K562 (cell line): ENCODE measurements around the gene RAD21L1. TPM values are rescaled to one million over a fixed set of nuclear protein-coding genes. Genes with fewer than 3 reads are reported as not detected.

Experiments
- ATAC-seq: fragments of 200-7000 bp; cut with Tn5 transposase; 3 replicates; pipeline ENCODE4 v1.9.1; 2020; ENCODE audit warnings: moderate library complexity
- BruUV-seq: library from RNA; stranded (reverse); fragments of 400-500 nt; replicated peaks from 2 replicates; lab custom pipeline; 2021; lab: Mats Ljungman, UMichigan
- CTCF ChIA-PET: fragments of 300-600 bp; formaldehyde crosslinking; extraction: SDS; loops from one replicate; lab custom pipeline; 2021; ENCODE audit warnings: low intra/inter-chr PET ratio; lab: Yijun Ruan, JAX
- POLR2A ChIA-PET: fragments of 300-600, 350-650 bp; sonication (Branson Sonifier 250); formaldehyde crosslinking; extraction: SDS; loops from one replicate; lab custom pipeline; 2021; ENCODE audit warnings: antibody characterized with exemption, inconsistent platforms; lab: Yijun Ruan, JAX
- DNase-seq, 4 experiments: peaks; one replicate each; pipeline versions ENCODE4 v3.0.0 to v3.0.0-alpha.2; 2011 to 2018; ENCODE audit warnings: low spot score in 3 of 4, mixed read lengths in 3 of 4; ENCODE audit errors: extremely low read depth in 1 of 4
- FAIRE-seq: peaks from 2 replicates; lab custom pipeline; 2011; peaks lifted over from hg19 to GRCh38; lab: Jason Lieb, UNC
- H2AFZ ChIP-seq: 2 replicates; pipeline ENCODE4 v1.6.0; 2011; ENCODE audit warnings: low read depth, low read length, control low read depth, inconsistent platforms
- H3K27ac ChIP-seq: fragments of 200-600 bp; 3 replicates; pipeline ENCODE4 v1.8.0; 2011; ENCODE audit warnings: low read depth, mild to moderate bottlenecking, control low read depth, inconsistent platforms, low read length, moderate library complexity, mixed read lengths; ENCODE audit errors: extremely low read depth
- H3K27me3 ChIP-seq, 2 experiments: fragments of 300-600 bp in 1 of 2; 2 replicates in 1 of 2; 3 replicates in 1 of 2; pipeline versions ENCODE4 v1.6.0 to v1.8.0; 2011; ENCODE audit warnings: inconsistent platforms in 2 of 2, low read length in 2 of 2, mild to moderate bottlenecking in 1 of 2, mixed read lengths in 1 of 2, moderate library complexity in 1 of 2; ENCODE audit not compliant: control insufficient read depth in 2 of 2, insufficient read depth in 2 of 2
- H3K36me3 ChIP-seq: fragments of 300-600 bp; 3 replicates; pipeline ENCODE4 v1.8.0; 2011; ENCODE audit warnings: mild to moderate bottlenecking, low read length, inconsistent platforms; ENCODE audit not compliant: control insufficient read depth, insufficient read depth
- H3K4me1 ChIP-seq, 2 experiments: fragments of 200-600 bp in 1 of 2; replicated peaks in 1 of 2; 2 replicates in 1 of 2; 3 replicates in 1 of 2; pipeline versions ENCODE4 v1.5.1 to v1.8.0; 2011; ENCODE audit warnings: inconsistent platforms in 2 of 2, low read length in 2 of 2, mild to moderate bottlenecking in 1 of 2, mixed read lengths in 1 of 2, moderate library complexity in 1 of 2; ENCODE audit not compliant: control insufficient read depth in 2 of 2, insufficient read depth in 2 of 2
- H3K4me2 ChIP-seq: 2 replicates; pipeline ENCODE4 v1.6.1; 2011; ENCODE audit warnings: low read length, control low read depth, inconsistent platforms, mixed read lengths; ENCODE audit not compliant: insufficient read depth
- H3K4me3 ChIP-seq: fragments of 200-600 bp; sonication (generic), shearing (Covaris generic); 2 replicates; pipeline ENCODE4 v1.5.1; 2016; ENCODE audit warnings: control low read depth, inconsistent platforms
- H3K79me2 ChIP-seq: fragments of 200-600 bp; 3 replicates; pipeline ENCODE4 v1.8.0; 2011; ENCODE audit warnings: low read length, inconsistent platforms; ENCODE audit not compliant: control insufficient read depth, insufficient read depth
- H3K9ac ChIP-seq, 2 experiments: 2 replicates each; pipeline versions ENCODE4 v1.6.0 to v1.6.1; 2011; ENCODE audit warnings: low read depth in 2 of 2, low read length in 2 of 2, control low read depth in 1 of 2, inconsistent platforms in 1 of 2, mild to moderate bottlenecking in 1 of 2, mixed read lengths in 1 of 2; ENCODE audit not compliant: insufficient read depth in 1 of 2
- H3K9me1 ChIP-seq: one replicate; pipeline ENCODE4 v1.6.0; 2011; ENCODE audit warnings: inconsistent platforms, mild to moderate bottlenecking, low read length, moderate library complexity; ENCODE audit not compliant: control insufficient read depth, insufficient read depth
- H3K9me3 ChIP-seq: replicated peaks from 2 replicates; pipeline ENCODE4 v1.5.1; 2011; ENCODE audit warnings: low read depth, low read length, inconsistent platforms; ENCODE audit not compliant: control insufficient read depth, insufficient read depth
- H4K20me1 ChIP-seq: replicated peaks from 2 replicates; pipeline ENCODE4 v1.6.1; 2011; ENCODE audit warnings: low read length, inconsistent platforms, mixed read lengths; ENCODE audit not compliant: control insufficient read depth, insufficient read depth
- CC2D1A ChIP-seq: fragments of 450-650 bp; IDR thresholded peaks from 2 replicates; pipeline ENCODE4 v1.6.1; 2017; ENCODE audit warnings: mild to moderate bottlenecking
- KLF16 ChIP-seq: IDR thresholded peaks from 2 replicates; pipeline ENCODE4 v1.6.1; 2016; ENCODE audit warnings: antibody characterized with exemption
- MBD2 ChIP-seq: sonication (generic); IDR thresholded peaks from 2 replicates; pipeline ENCODE4 v1.6.1; 2016; ENCODE audit warnings: low read depth, borderline replicate concordance
- PRPF4 ChIP-seq: fragments of 200-400 bp; formaldehyde crosslinking; IDR thresholded peaks from one replicate; pipeline ENCODE4 v1.6.1; 2017; ENCODE audit warnings: low read length, low read depth, mild to moderate bottlenecking; ENCODE audit not compliant: insufficient read depth, poor library complexity, severe bottlenecking
- ZBTB7A ChIP-seq: IDR thresholded peaks from 2 replicates; pipeline ENCODE4 v1.6.1; 2011; ENCODE audit warnings: low read depth, mild to moderate bottlenecking, low read length, moderate library complexity, borderline replicate concordance; ENCODE audit not compliant: control insufficient read depth
- ZFX ChIP-seq: sonication (generic); formaldehyde crosslinking; IDR thresholded peaks from 2 replicates; pipeline ENCODE4 v1.8.0; 2022; ENCODE audit warnings: mild to moderate bottlenecking, missing genetic modification reagents, moderate library complexity
- ZNF584 ChIP-seq: fragments of 200-800 bp; sonication (Bioruptor generic); IDR thresholded peaks from 2 replicates; pipeline ENCODE4 v1.6.1; 2016; ENCODE audit warnings: low read depth, mild to moderate bottlenecking, missing genetic modification characterization, missing compliant biosample characterization
- WGBS: fragments of 100-300 bp; shearing (Covaris generic); methylation state at CpG from one replicate; pipeline ENCODE4 v1.1.6; 2016; ENCODE audit warnings: low coverage, mixed read lengths; ENCODE audit not compliant: insufficient coverage; ENCODE audit errors: missing lambda C conversion rate; 5-methylcytosine and 5-hydroxymethylcytosine counted together
- in situ Hi-C: fragments of 300-500 bp; cut with MboI; formaldehyde crosslinking; loops from 4 replicates; pipeline ENCODE4 v1.15.0; 2018; ENCODE audit warnings: inconsistent platforms, mixed read lengths
- intact Hi-C: fragments of 100-400 bp; cut with micrococcal nuclease; formaldehyde crosslinking; loops from 2 replicates; pipeline ENCODE4 v1.14.2; 2022
- polyA plus RNA-seq, 8 experiments: library from polyadenylated mRNA; depleted of rRNA in 4 of 8; stranded (reverse) in 5 of 8; unstranded in 3 of 8; fragments of >200 nt; fragmentation: Nextera tagmentation in 2 of 8; fragmentation: Illumina TruSeq in 1 of 8; extraction: Ambion mirVana in 2 of 8; extraction: Trizol in 1 of 8; gene quantifications; 2 replicates each; pipeline versions ENCODE4 v1.2.1 to v1.2.3, GENCODE V29; 2011 to 2014; ENCODE audit warnings: inconsistent platforms in 1 of 8, missing spikeins in 1 of 8
- total RNA-seq, 7 experiments: library from RNA; depleted of rRNA in 6 of 7; stranded (reverse); fragments of >200 nt in 6 of 7; fragmentation: Illumina TruSeq in 2 of 7; extraction: Trizol in 2 of 7; gene quantifications; 2 replicates each; pipeline versions ENCODE4 v1.2.1 to v1.2.3, GENCODE V29; 2011 to 2021; ENCODE audit warnings: low replicate concordance in 1 of 7

Gene RAD21L1
- total and polyA plus RNA-seq, 9 of the 15 experiments (the other 6 are each of a cell fraction or from before 2014, with no cell fraction given), result 0.17 to 1.7 (median 0.45) TPM; not detected in 1

- POLR2A ChIA-PET, result no interaction called here
- TF ChIP-seq PRPF4 (no peak), KLF16 (no peak), ZNF584 (CRISPR knock-in tag) (no peak), CC2D1A (no peak), MBD2 (no peak), ZBTB7A (no peak), ZFX (CRISPR knock-in tag) (no peak)
- TF ChIP-seq, all 486 proteins: peak for 0
- BruUV-seq, result no TSS peak
- no peak for DNase-seq
- no peak for ATAC-seq
- Histone ChIP-seq H3K36me3 (no peaks in the 10 kb centered on the region; the same call in 2 of the 3 replicates), H3K27me3 (no peaks in the 10 kb centered on the region), H3K79me2 (no peaks in the 10 kb centered on the region), H3K4me3 (no peak overlapping the region), H3K4me1 (peaks cover 3 to 17% of the 10 kb centered on the region in 2 experiments; a peak in 4 of 5 replicates), H3K9ac (no peak overlapping the region), H2AFZ (no peak overlapping the region), H3K4me2 (no peak overlapping the region), H3K9me1 (no peaks in the 10 kb centered on the region), H3K27ac (no peak overlapping the region), H4K20me1 (no peaks in the 10 kb centered on the region; the same call in 1 of the 2 replicates), H3K9me3 (no peaks in the 10 kb centered on the region)
- in situ Hi-C loops, result no loop called here
- WGBS, result 74% methylated on average over 4 of the region's 14 CpGs
- intact Hi-C loops, result no loop called here
- CTCF ChIA-PET, result interaction anchor here (0.5 kb wide), 1 partner anchor 37 kb away, joined by 3 read pairs; no protein-coding TSS in a partner anchor
- no peak for FAIRE-seq
Observed at GRCh38 chr20:1296922-1297321, 71.1 kb downstream of the RAD21L1 start.
